Osteoblast (primary cell): ENCODE data around the gene CCDC85B. TPM values are rescaled to one million over a fixed set of nuclear protein-coding genes. Genes with fewer than 3 reads are reported as not detected.

ENCODE experiments used
- DNase-seq: peaks from one replicate; pipeline ENCODE4 v3.0.0; 2011; ENCODE audit warnings: low spot score, mixed read lengths; ENCODE audit not compliant: insufficient read length; ENCODE audit errors: missing footprints
- H2AFZ ChIP-seq: 2 replicates; pipeline ENCODE4 v1.6.0; 2011; ENCODE audit warnings: mild to moderate bottlenecking, low read length
- H3K27ac ChIP-seq: 2 replicates; pipeline ENCODE4 v1.5.1; 2011; ENCODE audit warnings: mild to moderate bottlenecking, low read depth, low read length, moderate library complexity
- H3K27me3 ChIP-seq: 2 replicates; pipeline ENCODE4 v1.6.0; 2012; ENCODE audit warnings: mild to moderate bottlenecking, control low read depth, inconsistent platforms, low read length, moderate library complexity; ENCODE audit not compliant: insufficient read depth
- H3K36me3 ChIP-seq: 2 replicates; pipeline ENCODE4 v1.5.1; 2011; ENCODE audit warnings: mild to moderate bottlenecking, low read length, control low read depth, moderate library complexity; ENCODE audit not compliant: insufficient read depth
- H3K4me1 ChIP-seq: 2 replicates; pipeline ENCODE4 v1.5.1; 2011; ENCODE audit warnings: mild to moderate bottlenecking, low read length, control low read depth, moderate library complexity; ENCODE audit not compliant: insufficient read depth
- H3K4me2 ChIP-seq: 2 replicates; pipeline ENCODE4 v1.6.0; 2011; ENCODE audit warnings: mild to moderate bottlenecking, low read length; ENCODE audit not compliant: insufficient read depth
- H3K4me3 ChIP-seq: fragments of 200-600 bp; sonication (generic); 3 replicates; pipeline ENCODE4 v1.5.1; 2012; ENCODE audit warnings: mild to moderate bottlenecking, low read length, inconsistent platforms; ENCODE audit not compliant: insufficient read depth
- H3K79me2 ChIP-seq: 2 replicates; pipeline ENCODE4 v1.6.0; 2012; ENCODE audit warnings: mild to moderate bottlenecking, low read length, control low read depth, inconsistent platforms; ENCODE audit not compliant: insufficient read depth
- H3K9me3 ChIP-seq: 2 replicates; pipeline ENCODE4 v1.5.1; 2011; ENCODE audit warnings: low read depth, low read length, control low read depth
- H4K20me1 ChIP-seq: 2 replicates; pipeline ENCODE4 v1.6.0; 2012; ENCODE audit warnings: mild to moderate bottlenecking, low read length, control low read depth; ENCODE audit not compliant: insufficient read depth
- total RNA-seq: library from RNA; depleted of rRNA; stranded (reverse); fragments of >200 nt; gene quantifications from 2 replicates; pipeline ENCODE4 v1.2.3, GENCODE V29; 2012
- TF ChIP-seq, protein P1 (sequence below): IDR thresholded peaks from 2 replicates; pipeline ENCODE4 v1.5.1; 2011; ENCODE audit warnings: mild to moderate bottlenecking, low read depth, low read length, moderate library complexity; ENCODE audit errors: extremely low read depth

The CCDC85B gene
- total RNA-seq, 1 donor: 47.0 TPM

DNA sequence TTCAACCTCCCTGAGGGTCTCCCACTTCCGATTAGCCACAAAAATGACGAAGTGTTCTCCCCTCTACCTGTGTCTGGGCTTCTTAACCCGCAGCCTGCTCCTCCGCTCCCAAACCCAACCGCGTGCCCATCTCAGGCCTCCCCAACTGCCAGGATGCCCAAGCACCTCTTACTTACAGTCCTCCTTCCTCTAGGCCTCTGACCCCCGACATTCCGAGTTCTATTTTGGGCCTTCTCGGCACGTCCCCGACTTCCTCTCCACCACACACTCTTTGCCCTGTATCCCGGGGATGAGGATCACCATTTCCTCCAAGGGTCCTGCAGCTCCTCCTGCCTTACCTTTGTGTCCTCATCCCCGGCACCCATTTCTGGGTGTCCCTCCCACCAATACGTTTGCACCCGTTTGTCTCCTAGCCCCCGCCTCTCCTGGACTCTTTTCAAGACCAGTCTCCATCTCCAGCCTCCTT lies 30.6 kb upstream of the CCDC85B start:
- Histone ChIP-seq H3K27me3 (no peaks in the 10 kb centered on the region), H3K36me3 (peaks cover 50% of the 10 kb centered on the region), H4K20me1 (peaks cover 30% of the 10 kb centered on the region), H2AFZ (peak overlapping the region; percentile 36), H3K4me3 (peak overlapping the region; percentile 99), H3K4me1 (peaks cover 45% of the 10 kb centered on the region), H3K9me3 (no peaks in the 10 kb centered on the region), H3K27ac (peak overlapping the region; percentile 82), H3K4me2 (peak overlapping the region; percentile 99), H3K79me2 (peaks cover 65% of the 10 kb centered on the region)
- DNase-seq: peak; percentile 90
- TF ChIP-seq, protein P1, sequence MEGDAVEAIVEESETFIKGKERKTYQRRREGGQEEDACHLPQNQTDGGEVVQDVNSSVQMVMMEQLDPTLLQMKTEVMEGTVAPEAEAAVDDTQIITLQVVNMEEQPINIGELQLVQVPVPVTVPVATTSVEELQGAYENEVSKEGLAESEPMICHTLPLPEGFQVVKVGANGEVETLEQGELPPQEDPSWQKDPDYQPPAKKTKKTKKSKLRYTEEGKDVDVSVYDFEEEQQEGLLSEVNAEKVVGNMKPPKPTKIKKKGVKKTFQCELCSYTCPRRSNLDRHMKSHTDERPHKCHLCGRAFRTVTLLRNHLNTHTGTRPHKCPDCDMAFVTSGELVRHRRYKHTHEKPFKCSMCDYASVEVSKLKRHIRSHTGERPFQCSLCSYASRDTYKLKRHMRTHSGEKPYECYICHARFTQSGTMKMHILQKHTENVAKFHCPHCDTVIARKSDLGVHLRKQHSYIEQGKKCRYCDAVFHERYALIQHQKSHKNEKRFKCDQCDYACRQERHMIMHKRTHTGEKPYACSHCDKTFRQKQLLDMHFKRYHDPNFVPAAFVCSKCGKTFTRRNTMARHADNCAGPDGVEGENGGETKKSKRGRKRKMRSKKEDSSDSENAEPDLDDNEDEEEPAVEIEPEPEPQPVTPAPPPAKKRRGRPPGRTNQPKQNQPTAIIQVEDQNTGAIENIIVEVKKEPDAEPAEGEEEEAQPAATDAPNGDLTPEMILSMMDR: no peak

DNA sequence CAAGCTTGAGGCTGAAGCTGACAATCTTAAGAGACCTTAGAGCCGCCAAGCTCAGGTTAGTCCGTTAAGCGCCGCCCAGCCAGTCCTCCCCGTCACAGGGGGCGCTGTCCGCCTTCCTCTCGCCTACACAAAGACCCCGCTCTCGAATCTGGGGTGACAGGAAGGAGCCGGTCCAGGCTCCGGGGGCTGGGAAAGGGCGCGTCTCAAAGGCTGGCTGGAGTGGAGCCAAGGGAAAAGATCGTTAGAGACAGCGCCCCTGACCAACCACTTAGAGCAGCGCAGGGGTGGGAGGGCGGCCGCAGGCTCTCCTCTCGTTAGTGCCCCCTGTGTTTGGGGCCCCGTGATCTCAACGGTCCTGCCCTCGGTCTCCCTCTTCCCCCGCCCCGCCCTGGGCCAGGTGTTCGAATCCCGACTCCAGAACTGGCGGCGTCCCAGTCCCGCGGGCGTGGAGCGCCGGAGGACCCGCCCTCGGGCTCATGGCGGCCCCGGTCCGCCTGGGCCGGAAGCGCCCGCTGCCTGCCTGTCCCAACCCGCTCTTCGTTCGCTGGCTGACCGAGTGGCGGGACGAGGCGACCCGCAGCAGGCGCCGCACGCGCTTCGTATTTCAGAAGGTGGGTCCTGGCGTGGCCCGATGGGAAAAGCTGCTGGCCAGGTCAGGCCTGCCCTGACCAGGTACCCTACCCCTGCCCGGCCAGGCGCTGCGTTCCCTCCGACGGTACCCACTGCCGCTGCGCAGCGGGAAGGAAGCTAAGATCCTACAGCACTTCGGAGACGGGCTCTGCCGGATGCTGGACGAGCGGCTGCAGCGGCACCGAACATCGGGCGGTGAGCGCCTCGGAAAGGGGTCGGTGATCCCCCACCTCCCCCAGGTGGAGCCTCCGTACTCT lies 30.0 kb upstream of the CCDC85B start, which contains the start of gene MUS81:
TSS of gene MUS81 (plus strand) at position 156 of the 887 bp plus-strand sequence. CDS start at position 477, 321 bp downstream.
- H3K79me2 ChIP-seq: peaks cover 58% of the 10 kb centered on the region
- H3K4me3 ChIP-seq: peak within 1 kb of the TSS; percentile 99
- H4K20me1 ChIP-seq: peaks cover 27% of the 10 kb centered on the region
- DNase-seq: peak; percentile 100
- H3K4me1 ChIP-seq: peaks cover 44% of the 10 kb centered on the region
- H2AFZ ChIP-seq: peak within 1 kb of the TSS; percentile 64
- no peaks in the 10 kb centered on the region for H3K27me3 ChIP-seq
- H3K36me3 ChIP-seq: peaks cover 50% of the 10 kb centered on the region
- TF ChIP-seq, protein P1: peak; percentile 90
- H3K27ac ChIP-seq: peak within 1 kb of the TSS; percentile 82
- no peaks in the 10 kb centered on the region for H3K9me3 ChIP-seq
- peak within 1 kb of the TSS; percentile 99 for H3K4me2 ChIP-seq

DNA sequence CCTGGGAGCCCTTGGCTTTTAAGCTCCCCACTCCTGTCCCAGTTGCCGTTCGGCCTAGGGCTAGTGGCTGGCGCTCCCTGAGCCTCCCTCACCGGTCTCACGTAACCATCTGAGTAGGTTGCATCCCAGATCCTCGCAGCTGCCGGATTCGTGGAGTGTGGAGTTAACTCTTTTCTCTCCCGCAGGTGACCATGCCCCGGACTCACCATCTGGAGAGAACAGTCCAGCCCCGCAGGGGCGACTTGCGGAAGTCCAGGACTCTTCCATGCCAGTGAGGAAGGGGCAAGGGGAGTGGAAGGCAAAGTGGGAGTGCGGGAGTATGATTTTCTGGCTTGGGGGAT lies 29.3 kb upstream of the CCDC85B start:
- Histone ChIP-seq H3K4me3 (peak overlapping the region; percentile 99), H4K20me1 (peaks cover 24% of the 10 kb centered on the region), H3K4me1 (peaks cover 38% of the 10 kb centered on the region), H3K27ac (peak overlapping the region; percentile 82), H3K4me2 (peak overlapping the region; percentile 99), H3K9me3 (no peaks in the 10 kb centered on the region), H3K27me3 (no peaks in the 10 kb centered on the region), H3K79me2 (peaks cover 52% of the 10 kb centered on the region), H3K36me3 (peaks cover 50% of the 10 kb centered on the region), H2AFZ (no peak overlapping the region)
- DNase-seq: peak; percentile 77
- TF ChIP-seq, protein P1: no peak

DNA sequence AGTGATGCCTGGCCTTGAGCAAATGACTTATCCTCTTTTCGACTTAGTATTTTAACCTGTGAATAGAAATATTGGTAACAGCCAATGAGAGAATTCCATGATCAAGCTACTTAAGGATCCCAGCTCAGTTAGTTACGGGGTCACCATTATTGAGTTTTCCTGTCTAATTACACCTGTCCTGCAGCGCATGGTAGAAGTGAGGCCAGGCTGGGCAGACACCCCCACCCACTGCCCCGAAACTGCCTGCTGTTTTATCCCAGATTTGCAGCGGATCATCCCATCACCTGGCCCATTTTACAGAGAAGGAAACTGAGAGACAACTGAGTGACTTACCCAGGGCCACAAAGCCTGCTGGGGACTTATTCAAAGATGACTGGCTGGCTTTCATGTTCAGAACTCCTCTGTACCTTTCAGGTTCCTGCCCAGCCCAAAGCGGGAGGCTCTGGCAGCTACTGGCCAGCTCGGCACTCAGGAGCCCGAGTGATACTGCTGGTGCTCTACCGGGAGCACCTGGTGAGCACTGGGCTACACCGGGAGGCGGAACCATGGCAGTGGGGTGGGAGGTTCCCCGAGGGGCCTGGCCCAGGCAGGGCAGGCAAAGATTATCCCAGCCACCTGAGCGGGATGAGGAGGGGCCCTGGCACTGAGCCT lies 28.8 kb upstream of the CCDC85B start:
- Histone ChIP-seq H3K27ac (peak overlapping the region; percentile 82), H3K27me3 (no peaks in the 10 kb centered on the region), H2AFZ (no peak overlapping the region), H3K79me2 (peaks cover 47% of the 10 kb centered on the region), H3K4me2 (peak overlapping the region; percentile 99), H3K4me1 (peaks cover 33% of the 10 kb centered on the region), H3K9me3 (no peaks in the 10 kb centered on the region), H3K36me3 (peaks cover 50% of the 10 kb centered on the region), H4K20me1 (peaks cover 19% of the 10 kb centered on the region), H3K4me3 (peak overlapping the region; percentile 99)
- TF ChIP-seq, protein P1: no peak
- DNase-seq: peak; percentile 73
